ENCODE results near the gene ARL11.
A peak's percentile ranks its signal among the peaks of the same experiment; 100 is the strongest.
"Not testable (repeated sequence)": the region's sequence is repeated elsewhere in the genome, so short reads cannot be mapped to it uniquely, and the experiment has no call there.

The ARL11 gene

GRCh38 chr13:49627831-49628652 is at the start of gene ARL11:
Gene ARL11 (plus strand): TSS chr13:49628507. CDS start chr13:49630448, 1,941 bp downstream.
- DNase-seq (ENCODE audit: low read depth in 3 of 3), result peak; percentile 8 to 62 (median 33)

- DNase-seq (ENCODE audit: low read depth in 3 of 3), result no peak
These were observed 48.8 kb upstream of the ARL11 start for GRCh38 chr13:49579501-49579900.

GRCh38 chr13:49580980-49581680 is 47.2 kb upstream of the ARL11 start:
- DNase-seq (ENCODE audit: low read depth in 3 of 3), result no peak

- DNase-seq (ENCODE audit: low read depth in 3 of 3), result peak in 1 of 3 experiments; percentile 2
These were observed 43.5 kb upstream of the ARL11 start for GRCh38 chr13:49584771-49585182.

- DNase-seq (ENCODE audit: low read depth in 3 of 3), result peak; percentile 35 to 60 (median 38)
These were observed 42.8 kb upstream of the ARL11 start, which contains the start of gene RCBTB1 for GRCh38 chr13:49585220-49586157. Gene RCBTB1 (minus strand): TSS chr13:49585558. CDS start chr13:49567279, 18,279 bp downstream.

GRCh38 chr13:49586717-49587116 is 41.6 kb upstream of the ARL11 start:
- DNase-seq (ENCODE audit: low read depth in 3 of 3), result no peak

GRCh38 chr13:49587311-49587847 is 40.9 kb upstream of the ARL11 start:
- no peak for DNase-seq (ENCODE audit: low read depth in 3 of 3)

GRCh38 chr13:49590714-49591113 is 37.6 kb upstream of the ARL11 start:
- not testable (repeated sequence) for DNase-seq (ENCODE audit: low read depth in 3 of 3)

GRCh38 chr13:49593876-49594275 is 34.4 kb upstream of the ARL11 start:
- not testable (repeated sequence) for DNase-seq (ENCODE audit: low read depth in 3 of 3)

GRCh38 chr13:49594576-49594975 is 33.7 kb upstream of the ARL11 start:
- no peak for DNase-seq (ENCODE audit: low read depth in 3 of 3)

- no peak for DNase-seq (ENCODE audit: low read depth in 3 of 3)
These were observed 32.1 kb upstream of the ARL11 start for GRCh38 chr13:49596221-49596620.

GRCh38 chr13:49597043-49597641 is 31.2 kb upstream of the ARL11 start:
- DNase-seq (ENCODE audit: low read depth in 3 of 3), result no peak

- DNase-seq (ENCODE audit: low read depth in 3 of 3), result no peak
These were observed 26.3 kb upstream of the ARL11 start for GRCh38 chr13:49602005-49602404.

- DNase-seq (ENCODE audit: low read depth in 3 of 3), result not testable (repeated sequence)
These were observed 25.7 kb upstream of the ARL11 start for GRCh38 chr13:49602615-49603014.

- DNase-seq (ENCODE audit: low read depth in 3 of 3), result no peak
These were observed 23.7 kb upstream of the ARL11 start for GRCh38 chr13:49604570-49604969.

GRCh38 chr13:49606747-49607648 is 21.3 kb upstream of the ARL11 start:
- DNase-seq (ENCODE audit: low read depth in 3 of 3), result peak; percentile 59 to 79 (median 70)

- DNase-seq (ENCODE audit: low read depth in 3 of 3), result no peak
These were observed 20.5 kb upstream of the ARL11 start for GRCh38 chr13:49607761-49608160.

GRCh38 chr13:49608651-49609331 is 19.5 kb upstream of the ARL11 start:
- DNase-seq (ENCODE audit: low read depth in 3 of 3), result no peak

GRCh38 chr13:49610176-49610575 is 18.1 kb upstream of the ARL11 start:
- no peak for DNase-seq (ENCODE audit: low read depth in 3 of 3)

Data from stimulated activated CD4-positive, alpha-beta T cell treated with anti-CD3 and anti-CD28 coated beads, TNF-alpha, amount 100 ng/mL, for 24 hours (primary cell).